GM19043 (cell line): ENCODE data around the gene CFLAR.
A peak's percentile ranks its signal among the peaks of the same experiment; 100 is the strongest.

ENCODE experiments used
- ATAC-seq: cut with Tn5 transposase; IDR thresholded peaks from one replicate; pipeline ENCODE4 v1.9.1; 2021; ENCODE audit warnings: low read depth; ENCODE audit not compliant: unreplicated experiment

CFLAR gene

DNA sequence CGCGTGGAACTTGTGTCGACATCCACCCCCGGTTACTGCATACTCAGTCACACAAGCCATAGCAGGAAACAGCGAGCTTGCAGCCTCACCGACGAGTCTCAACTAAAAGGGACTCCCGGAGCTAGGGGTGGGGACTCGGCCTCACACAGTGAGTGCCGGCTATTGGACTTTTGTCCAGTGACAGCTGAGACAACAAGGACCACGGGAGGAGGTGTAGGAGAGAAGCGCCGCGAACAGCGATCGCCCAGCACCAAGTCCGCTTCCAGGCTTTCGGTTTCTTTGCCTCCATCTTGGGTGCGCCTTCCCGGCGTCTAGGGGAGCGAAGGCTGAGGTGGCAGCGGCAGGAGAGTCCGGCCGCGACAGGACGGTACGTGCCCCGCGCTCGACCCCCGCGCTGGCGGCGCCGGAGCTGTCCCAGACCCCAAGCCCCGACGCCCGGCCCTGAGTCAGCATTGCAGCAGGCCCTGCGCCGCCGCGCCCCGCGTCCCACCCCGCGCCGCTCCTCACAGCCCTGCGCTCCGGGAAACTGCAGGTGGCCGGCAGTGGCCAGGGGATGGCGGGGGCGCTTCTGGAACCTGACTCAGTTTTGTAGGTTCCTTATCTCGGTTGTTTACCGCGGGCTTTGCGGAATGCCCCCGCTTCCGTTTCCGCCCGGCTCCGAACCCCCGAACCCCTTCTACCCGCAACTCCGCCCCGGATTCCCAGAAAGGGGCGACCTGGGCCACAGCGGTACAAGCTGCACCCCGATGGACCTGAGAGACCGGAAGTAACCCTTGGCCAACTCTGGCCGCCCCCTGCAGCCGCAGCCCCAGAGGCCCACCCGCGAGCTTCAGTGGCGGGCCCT lies at the start of gene CFLAR:
Gene CFLAR (plus strand): TSS at position 50 of the 844 bp plus-strand sequence. CDS start 13,702 bp downstream, outside the sequence.
- peak; percentile 30 for ATAC-seq

DNA sequence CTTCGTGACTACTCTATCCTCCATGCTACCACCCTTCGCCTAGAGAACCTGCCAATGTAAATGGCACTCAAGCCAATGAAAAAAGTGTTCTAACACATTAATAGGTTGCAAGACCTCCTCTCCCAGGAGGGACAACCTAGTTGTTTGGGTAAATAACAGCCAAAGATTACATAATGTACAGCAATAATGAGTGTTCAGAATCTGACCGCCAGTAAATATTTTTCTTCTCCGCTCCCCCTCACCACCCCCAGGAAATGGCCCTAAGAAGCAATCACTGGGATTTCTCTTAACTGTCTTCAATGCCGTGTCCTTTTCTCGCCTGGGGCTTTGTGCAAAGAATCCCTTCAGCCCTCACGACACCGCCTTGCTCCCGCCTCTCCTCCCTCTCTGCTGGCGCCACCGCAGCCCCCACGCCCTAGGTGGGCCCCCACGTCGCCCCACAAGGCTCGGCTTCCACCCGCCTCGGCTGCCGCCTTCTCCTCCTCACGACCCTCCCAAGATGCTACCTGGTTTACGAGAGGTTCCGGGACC lies 45.0 kb upstream of the CFLAR start:
- ATAC-seq = peak; percentile 13

DNA sequence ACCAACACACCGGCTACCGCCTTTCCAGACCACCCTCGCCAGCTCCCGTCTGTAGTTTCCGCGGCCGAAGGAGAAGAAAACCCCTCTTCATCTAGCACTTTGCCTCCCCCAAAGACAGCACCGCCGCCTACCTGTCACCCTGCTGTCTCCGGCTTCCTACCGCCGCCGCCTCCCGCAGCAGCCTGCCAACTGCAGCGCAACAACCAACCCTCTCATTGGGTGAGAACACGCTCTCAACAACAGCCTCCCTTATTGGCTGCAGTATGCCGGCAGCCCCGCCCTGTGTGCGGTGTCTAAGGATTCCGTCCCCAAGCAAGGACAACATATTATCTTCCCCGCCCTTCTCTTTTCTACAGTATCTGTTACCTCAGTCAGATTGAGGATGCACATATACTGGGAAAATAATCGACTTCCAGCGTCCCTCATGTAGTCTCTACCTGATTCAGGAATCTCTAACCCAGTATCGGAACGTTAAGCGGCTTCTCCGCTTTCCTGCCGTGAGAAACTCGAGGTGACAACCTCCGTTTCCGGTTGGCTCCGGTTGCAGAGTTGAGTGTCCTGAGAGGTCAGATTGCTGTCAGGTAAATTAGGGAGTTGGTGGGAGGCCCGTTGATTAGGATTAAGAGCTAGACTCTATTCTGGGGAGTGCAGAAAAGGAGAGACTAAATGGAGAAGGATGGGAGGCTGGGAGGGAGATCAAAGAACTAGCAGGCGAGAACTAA lies 44.3 kb upstream of the CFLAR start, which contains the start of the genes HYCC2 and NDUFB3:
Gene HYCC2 (minus strand): TSS at position 193 of the 722 bp plus-strand sequence. CDS start 47,662 bp downstream, outside the sequence.
Gene NDUFB3 (plus strand): TSS at position 523 of the 722 bp plus-strand sequence. CDS start 6,882 bp downstream, outside the sequence.
- ATAC-seq = peak; percentile 97

DNA sequence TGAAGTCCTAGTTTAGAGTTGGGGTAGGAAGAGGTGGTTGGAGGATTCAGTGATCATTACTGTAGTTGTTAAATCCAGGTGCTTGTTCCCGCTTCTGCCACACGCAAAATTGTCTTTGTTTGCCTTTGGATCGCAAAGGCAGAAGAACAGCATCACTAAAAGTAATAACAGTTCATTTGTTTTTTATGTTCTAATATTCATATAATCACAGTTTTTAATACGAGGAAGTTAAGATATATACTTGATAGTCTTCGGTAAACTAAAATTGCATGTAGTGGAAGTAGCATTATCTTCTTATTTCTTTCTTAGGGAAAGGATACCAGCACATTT lies 43.8 kb upstream of the CFLAR start:
- no peak for ATAC-seq

DNA sequence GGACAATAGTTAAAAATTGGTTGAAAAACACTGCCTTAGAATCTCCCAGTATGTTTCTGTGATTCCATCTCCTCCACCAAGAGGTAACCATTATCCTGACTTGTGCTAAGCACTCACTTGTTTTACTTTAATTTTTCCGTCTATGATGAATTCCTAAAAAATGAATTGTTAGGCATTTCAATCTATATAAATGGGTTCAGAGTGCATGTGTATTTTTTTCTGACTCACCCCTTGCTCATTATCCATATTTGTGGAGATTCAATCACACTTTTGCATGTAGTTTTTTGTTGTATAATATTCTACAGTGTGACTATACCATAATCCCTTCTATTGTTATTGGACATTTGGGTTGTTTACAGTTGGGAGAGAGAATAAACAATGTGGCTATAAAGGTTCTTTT lies 42.9 kb upstream of the CFLAR start:
- ATAC-seq = no peak

DNA sequence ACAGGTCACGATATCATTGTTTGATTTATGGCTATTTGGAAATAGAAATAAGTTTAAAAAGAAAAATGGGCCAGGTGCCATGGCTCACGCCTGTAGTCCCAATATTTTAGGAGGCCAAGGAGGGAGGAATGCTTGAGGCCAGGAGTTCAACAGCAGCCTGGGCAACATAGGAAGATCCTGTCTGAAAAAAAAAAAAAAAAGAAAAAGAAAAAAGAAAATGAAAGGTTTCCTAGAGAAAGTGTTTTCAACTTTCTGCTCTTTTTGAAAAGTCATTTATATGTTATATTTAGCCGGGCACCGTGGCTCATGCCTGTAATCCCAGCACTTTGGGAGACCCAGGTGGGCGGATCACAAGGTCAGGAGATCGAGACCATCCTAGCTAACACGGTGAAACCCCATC lies 41.0 kb upstream of the CFLAR start:
- no peak for ATAC-seq

DNA sequence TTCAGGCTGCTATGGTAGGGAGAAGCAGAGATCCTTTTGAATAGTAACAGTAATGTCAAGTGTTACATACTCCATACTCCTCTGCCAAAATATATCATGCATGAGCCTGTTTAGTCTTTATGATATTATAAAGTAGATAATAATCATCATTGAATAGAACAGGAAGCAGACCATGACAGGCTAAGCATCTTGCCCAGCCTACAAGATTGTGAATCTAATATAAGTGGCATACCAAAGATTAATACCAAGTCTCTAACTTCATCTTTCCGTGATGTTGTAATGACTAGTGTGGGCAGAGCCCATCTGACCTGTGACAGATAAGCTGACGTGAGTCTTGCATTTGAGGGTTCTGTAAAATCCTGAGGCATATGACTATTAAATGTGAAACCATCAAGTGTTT lies 31.1 kb upstream of the CFLAR start:
- ATAC-seq = no peak

DNA sequence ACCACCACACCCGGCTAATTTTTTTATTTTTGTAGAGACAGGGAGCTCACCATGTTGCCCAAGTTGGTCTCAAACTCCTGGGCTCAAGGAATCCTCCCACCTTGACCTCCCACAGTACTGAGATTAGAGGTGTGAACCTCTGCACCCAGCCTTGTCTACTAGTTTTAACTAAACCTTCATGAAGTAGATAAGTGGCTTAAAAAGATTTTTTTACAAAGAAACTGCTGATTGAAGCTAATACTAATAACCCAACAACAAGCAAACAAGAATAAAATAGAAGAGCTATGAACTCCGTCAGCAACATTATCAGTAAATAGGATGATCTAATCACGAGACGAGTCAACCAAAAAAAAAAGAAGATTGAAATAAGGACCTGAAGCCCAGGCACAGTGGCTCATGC lies 25.4 kb upstream of the CFLAR start:
- no peak for ATAC-seq

DNA sequence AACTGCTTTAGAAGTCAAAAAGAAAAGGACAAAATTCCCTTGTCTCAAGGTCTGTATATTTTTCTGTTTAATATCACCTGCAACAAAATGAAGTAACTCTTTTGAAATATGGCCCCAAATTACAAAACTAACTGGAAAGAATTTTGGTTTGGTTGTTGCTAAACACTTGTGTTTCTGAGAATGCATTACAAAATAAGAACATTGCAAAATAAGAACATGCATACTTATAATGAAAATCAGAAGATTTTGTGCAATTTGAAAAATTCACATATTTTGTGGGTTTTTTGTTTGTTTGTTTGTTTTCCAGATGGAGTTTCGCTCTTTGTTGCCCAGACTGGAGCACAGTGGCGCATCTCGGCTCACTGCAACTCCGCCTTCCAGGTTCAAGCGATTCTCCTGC lies 22.4 kb upstream of the CFLAR start:
- no peak for ATAC-seq

DNA sequence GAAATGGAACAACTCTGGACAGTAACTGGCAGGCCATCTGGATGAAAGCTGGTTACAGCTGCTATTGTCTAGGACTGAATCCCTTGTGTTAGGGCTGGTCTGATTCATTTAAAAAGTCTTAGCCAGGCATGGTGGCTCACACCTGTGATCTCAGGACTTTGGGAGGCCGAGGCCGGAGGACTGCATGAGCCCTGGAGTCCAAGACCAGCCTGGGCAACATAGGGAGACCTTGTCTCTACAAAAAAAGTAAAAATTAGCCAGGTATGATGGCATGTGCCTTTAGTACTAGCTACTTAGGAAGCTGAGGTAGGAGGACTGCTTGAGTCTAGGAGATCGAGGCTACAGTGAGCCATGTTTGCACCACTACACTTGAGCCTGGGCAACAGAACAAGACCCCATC lies 15.5 kb upstream of the CFLAR start:
- no peak for ATAC-seq

DNA sequence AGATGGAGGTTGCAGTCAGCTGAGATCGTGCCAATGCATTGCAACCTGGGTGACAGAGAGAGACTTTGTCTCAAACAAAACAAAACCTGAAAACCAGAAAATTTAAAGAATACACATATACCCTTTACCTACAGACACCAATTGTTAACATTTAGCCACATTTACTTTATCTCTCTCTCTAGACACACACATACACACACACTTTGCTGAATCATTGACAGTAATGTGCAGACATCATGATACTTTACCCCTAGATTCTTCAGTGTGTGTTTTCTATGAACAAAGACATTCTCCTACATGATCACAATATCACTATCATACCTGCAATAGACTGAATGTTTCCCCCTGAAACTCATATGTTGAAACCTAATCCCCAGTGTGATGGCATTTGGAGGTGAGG lies 10.2 kb upstream of the CFLAR start:
- ATAC-seq = no peak

DNA sequence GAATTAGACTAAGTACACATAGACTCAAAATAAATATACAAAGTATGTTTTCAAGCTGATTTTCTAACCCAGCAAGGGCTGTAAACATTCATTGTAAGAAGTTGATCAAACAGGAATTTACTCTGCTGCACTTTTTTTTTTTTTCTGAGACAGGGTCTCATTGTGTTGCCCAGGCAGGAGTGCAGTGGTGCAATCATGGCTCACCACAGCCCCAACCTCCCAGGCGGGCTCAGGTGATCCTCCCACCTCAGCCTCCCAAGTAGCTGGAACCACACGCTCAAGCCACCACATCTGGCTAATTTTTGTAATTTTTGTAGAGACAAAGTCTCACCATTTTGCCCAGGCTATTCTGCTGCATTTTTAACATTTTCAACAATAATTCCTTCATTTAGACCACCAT lies 8.3 kb upstream of the CFLAR start:
- no peak for ATAC-seq

DNA sequence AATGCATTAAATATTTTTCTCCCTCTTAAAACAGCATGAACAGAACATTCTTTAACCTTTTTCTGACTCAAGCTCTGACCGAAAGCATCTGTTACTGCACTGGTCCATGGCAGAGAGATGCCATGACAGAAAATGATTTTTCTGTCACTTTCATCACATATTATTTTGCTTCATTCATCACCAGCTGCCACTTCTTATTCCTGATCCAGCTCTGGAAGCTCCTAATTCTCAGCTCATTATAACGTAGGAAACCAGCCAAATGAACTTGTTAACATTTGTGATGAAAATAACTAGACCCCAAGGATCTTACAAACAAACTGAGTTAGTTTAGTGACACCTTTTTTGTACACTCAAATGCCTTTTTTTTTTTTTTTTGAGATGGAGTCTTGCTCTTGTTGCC lies 7.6 kb upstream of the CFLAR start:
- ATAC-seq = no peak

DNA sequence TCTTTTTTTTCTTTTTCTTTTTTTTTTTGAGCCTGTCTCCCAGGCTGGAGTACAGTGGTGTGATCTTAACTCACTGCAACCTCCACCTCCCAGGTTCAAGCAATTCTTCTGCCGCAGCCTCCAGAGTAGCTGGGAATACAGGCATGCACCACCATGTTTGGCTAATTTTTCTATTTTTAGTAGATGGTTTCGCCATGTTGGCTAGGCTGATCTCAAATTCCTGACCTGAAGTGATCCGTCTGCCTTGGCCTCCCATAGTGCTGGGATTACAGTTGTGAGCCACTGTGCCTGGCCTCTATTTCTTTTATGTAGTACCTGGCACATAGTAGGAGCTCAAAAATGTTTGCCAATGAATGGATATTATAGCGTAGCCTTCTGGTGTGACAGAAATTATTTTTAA lies 6.8 kb upstream of the CFLAR start:
- no peak for ATAC-seq

DNA sequence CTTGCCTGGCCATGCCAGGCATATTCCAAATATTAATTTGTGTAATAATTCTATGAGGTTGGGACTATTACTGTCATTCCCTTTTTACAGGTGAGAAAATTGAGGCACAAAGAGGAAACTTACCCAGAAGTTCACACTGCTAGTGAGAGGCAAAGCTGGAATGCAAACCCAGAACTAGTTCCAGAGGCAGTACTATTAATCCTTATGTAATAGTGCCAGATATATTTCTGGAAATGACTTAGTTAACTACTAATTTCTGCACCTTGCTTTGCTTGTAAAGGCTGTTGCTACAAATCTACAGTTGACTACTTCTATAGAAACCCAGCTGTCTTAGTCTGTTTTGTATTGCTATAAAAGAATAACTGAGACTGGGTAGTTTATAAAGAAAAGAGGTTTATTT lies 5.3 kb upstream of the CFLAR start:
- ATAC-seq = no peak

DNA sequence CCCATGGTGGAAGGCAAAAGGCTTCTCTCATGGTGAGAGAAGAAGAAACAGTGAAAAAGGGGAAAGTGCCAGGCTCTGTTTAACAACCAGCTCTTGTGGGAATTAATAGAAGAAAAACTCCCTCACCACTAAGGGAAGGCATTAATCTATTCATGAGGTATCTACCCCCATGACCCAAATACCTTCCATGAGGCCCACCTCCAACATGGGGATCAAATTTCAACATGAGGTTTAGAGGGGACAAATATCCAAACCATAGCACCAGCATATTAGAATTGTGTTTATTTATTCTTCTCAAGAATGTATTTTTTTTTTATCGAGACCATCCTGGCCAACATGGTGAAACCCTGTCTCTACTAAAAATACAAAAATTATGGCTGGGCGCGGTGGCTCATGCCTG lies 4.9 kb upstream of the CFLAR start:
- no peak for ATAC-seq

DNA sequence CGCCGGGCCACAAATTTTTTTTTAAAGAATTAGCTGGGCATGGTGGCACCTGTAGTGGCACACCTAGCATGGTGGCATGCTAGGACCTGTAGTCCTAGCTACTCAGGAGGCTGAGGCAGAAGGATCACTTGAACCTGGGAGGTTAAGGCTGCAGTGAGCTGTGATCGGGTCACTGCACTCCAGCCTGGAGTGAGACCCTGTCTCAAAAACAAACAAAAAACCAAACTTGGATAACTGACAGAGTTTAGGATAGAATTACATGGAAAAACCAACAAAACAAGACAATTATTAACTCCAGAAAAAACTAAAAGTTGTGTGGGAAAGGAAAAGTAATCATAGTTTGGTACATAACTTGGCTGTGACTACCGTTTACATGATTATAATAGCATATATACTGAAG lies 1.6 kb upstream of the CFLAR start:
- no peak for ATAC-seq

DNA sequence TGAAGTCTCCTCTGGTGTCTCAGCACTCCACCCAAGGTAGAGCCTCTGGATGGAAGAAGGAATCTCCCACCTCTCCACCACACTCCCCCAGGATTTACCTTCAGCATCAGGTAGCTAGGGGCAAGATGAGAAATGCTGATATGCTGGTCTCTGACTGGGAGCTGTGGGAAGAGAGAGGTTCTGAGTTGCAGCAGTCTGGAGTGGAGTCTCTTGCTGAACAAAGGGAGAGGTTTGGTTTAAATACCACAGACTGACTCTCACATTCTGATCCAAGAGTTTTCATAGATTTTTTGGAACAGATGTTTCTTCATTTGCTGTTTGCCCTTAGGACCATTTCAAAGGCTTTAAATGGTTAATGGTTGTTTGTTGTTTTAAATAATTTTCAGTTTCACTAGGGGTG lies 1.1 kb upstream of the CFLAR start:
- no peak for ATAC-seq

DNA sequence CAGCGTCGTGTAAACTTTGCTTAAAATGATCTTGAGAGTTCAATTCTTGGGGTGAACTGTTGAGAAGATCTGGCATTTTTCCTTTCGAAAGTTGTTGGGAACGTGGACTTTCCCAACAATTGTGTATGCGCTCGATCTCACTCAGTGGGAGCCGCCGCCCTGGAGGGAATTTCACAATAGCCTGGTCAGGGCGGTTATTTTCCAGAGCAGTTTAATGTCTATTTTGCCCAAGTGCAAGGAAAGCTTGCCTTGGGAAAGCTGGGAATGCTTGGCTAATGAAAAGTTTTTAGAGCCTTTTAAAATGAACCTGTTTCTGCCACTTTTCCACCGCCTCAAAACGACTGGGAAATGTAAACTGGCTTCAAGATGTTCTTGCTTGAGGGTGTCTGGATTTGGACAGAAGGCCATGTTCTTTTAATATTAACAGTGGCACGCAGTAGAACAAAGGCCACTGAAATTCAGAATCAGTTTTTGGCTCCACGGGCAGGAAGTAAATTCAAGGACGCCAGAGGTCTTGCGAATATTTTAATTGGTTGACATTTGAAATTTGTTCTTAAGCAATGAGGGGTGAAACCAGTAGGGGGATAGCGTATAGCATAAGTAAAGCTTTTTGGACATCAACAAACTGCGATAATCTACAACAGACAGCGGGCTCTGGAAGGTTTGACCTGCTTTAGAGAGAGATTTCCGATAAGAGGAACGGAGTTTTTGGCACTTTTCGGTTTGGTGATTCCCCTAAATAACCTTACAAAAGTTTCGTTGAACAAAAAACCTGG lies 1.2 kb downstream of the CFLAR start:
- peak; percentile 25 for ATAC-seq

DNA sequence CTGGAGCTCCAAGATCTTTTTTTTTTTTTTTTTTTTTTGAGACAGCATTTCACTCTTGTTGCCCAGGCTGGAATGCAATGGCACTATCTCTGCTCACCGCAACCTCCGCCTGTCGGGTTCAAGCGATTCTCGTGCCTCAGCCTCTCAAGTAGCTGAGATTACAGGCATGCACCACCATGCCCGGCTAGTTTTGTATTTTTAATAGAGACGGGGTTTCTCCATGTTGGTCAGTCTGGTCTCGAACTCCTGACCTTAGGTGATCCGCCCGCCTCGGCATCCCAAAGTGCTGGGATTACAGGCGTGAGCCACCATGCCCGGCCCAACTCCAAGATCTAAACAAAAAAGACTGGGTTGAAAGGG lies 1.8 kb downstream of the CFLAR start:
- peak; percentile 0 for ATAC-seq
